Measurements from ENCODE around the gene BTNL9.
"Not testable (repeated sequence)": the region's sequence is repeated elsewhere in the genome, so short reads cannot be mapped to it uniquely, and the experiment has no call there.

BTNL9 gene

DNA sequence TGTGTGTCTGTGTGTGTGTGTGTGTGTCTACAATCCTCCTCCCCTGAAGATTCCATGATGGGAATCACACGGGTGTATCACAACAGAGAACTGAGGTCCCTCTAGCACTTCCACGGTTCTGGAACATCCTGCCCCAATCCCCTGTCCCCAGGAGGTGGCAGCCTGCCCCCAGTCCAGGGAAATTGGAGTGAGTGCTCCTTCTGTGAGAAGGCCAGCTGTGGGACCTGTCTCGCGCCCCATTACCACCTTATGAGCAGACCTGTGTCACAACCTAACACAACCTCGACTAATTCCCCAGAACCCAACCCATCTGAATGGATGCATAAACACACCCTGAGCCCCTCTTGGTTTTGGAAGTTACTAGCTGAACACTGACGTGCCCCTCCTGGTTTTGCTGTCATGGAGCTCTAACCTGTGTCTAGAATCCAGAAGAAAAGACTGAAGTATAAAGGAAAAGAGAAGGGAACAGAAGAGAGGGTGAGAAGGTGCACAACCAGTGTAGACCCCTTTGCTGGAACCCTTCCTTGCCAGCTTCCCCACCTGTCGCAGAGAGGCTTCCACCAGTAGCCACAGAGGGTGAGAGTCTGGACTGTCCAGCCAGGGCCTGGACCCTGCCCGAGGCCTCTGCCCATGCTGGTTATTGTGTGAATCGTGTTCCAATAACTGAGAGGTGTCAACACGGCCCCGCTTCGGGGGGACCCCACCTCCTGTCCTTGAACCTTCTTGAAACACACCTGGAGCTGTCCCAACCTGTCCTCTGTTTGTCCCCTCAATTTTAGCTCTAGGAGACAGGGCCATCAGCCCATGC is 3.4 kb downstream of the BTNL9 start:
- no peak for DNase-seq

DNA sequence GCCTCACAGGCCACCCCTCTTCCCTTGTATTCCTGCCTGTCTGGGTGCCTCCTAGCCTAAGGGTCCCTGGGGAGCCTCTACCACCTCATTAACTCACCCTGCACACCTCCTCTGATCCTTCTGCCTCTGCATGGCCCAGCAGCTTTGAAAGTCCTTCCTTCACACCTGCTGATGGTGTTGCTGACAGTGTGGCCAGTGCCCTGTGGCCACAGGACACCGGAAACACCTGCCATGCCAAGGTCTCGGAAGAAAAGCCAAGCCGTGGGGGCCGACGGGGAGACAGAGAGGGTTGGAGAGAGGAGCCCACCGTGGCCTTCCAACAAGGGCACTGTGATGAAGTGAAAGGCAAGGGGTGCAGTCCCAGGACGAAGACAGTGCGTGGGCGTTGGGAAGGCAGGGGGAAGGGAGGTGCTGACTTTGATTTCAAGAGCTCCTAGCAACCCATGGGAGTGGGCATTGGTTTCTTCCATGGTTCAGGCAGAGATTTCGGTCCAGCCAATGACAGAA is 4.1 kb downstream of the BTNL9 start:
- DNase-seq, result no peak

DNA sequence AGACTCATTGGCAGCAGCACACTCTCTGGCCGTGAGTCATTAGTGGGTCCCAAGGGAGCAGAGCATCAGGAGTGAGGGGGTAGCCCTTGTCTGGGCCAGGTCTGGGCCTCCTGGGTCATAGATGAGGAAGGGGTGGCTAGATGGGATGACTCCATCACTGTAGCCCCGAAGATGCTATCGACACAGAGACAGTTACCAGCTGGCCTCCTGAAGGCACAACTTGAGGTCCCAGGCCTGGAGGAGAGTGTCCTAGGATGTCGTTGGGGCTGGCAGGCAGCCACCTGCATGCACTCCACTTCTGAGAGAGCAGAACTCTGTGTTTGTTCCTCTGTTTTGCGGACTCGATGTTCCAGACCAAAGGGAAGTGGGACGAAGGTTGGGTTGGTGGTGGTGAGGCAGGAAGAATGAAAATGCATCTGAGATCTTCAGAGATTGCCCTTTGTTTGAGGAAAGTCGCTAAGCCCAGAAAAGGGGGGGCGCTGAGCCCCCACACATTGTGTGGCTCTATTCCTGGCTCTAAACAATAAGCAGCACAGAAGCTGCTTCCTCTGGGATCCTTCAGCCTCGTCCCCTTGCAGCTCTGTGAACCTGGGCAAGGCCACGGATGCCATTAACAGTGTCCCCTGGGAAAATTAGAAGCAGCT is 4.7 kb downstream of the BTNL9 start:
- DNase-seq, result no peak

DNA sequence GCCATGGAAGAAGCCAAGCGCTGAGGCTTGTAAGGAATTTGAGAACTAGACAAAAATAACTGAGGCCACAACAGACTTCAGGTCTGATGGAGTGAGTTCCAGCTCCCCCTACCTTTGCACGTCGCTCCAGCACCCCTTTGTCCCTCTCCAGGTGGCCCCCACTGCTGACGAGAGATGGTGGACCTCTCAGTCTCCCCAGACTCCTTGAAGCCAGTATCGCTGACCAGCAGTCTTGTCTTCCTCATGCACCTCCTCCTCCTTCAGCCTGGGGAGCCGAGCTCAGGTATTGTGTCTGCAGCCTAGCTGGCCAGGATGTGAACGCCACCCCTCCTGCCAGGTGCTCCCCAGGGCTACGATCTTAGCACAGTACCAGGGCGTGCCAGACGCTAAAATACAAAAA is 5.2 kb downstream of the BTNL9 start:
- no peak for DNase-seq

DNA sequence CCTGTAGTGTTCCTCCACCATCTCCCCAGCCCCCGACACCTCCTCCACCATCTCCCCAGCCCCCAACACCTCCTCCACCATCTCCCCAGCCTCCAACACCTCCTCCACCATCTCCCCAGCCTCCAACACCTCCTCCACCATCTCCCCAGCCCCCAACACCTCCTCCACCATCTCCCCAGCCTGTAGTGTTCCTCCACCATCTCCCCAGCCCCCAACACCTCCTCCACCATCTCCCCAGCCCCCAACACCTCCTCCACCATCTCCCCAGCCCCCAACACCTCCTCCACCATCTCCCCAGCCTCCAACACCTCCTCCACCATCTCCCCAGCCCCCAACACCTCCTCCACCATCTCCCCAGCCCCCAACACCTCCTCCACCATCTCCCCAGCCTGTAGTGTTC is 5.8 kb downstream of the BTNL9 start:
- not testable (repeated sequence) for DNase-seq

DNA sequence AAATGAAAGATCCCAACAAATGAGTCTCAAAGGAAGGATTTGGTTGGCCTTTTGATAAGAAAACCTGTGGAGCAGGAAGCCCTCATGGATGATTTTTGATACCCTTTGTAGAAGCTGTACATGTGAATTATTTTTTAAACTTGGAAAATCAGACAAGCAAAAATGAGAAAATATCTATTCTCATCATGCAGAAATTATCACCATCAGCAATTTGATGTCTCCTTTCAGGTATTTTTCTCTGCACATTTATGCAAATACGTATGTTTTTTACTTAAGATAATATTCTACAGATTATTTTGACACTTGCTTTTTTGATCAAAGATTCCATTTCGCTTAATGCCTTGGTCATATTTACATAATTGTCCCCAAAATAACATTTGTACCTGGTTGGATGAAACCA is 7.2 kb downstream of the BTNL9 start:
- no peak for DNase-seq

DNA sequence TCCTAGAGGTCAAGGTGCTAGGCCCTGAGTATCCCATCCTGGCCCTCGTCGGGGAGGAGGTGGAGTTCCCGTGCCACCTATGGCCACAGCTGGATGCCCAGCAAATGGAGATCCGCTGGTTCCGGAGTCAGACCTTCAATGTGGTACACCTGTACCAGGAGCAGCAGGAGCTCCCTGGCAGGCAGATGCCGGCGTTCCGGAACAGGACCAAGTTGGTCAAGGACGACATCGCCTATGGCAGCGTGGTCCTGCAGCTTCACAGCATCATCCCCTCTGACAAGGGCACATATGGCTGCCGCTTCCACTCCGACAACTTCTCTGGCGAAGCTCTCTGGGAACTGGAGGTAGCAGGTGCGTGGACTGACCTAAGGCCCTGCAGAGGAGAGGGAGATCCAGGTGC is 7.9 kb downstream of the BTNL9 start:
- DNase-seq, result no peak

DNA sequence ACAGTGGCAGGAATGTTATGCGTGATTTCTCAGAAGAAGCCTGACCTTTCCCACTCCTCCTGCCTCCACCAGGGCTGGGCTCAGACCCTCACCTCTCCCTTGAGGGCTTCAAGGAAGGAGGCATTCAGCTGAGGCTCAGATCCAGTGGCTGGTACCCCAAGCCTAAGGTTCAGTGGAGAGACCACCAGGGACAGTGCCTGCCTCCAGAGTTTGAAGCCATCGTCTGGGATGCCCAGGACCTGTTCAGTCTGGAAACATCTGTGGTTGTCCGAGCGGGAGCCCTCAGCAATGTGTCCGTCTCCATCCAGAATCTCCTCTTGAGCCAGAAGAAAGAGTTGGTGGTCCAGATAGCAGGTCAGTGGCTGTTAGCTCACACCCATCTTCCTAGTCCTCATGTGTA is 9.9 kb downstream of the BTNL9 start:
- DNase-seq, result no peak

DNA sequence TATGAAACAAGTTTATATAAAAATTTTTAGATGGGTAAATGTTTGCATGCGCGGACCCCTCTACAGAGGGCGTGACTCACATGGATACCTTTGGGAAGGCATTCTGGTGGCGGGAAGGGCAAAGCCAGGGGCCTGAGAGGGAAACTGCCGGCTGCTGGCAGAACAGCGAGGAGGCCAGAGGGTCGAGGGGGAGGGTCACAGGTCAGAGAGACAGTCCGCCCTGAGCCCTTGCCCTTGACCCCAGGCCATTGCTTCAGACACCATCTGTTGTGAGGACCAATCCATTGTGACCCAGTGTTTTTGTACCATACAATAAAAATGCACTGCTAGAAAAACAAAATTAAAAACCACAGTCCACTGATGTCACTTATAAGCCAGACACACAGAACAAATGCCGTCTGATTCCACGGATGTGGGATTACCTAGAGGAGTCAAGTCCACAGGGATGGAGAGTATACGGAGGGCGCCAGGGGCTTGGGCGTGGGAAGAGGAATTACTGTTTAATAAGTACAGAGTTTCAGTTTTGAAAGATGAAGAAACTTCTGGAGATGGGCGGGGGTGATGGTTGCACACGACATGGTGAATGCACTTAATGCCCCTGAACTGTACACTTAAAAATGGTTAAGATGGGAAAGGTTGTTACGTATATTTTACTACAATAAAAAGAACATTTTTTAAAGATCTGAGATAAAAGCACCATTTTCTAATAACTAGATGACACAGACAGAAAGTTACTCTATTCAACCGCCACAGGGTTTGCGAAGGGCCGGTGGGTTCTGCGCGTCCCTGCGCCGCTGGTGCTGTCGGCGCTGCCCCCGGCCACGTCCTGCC is 12.0 kb downstream of the BTNL9 start:
- no peak for DNase-seq

DNA sequence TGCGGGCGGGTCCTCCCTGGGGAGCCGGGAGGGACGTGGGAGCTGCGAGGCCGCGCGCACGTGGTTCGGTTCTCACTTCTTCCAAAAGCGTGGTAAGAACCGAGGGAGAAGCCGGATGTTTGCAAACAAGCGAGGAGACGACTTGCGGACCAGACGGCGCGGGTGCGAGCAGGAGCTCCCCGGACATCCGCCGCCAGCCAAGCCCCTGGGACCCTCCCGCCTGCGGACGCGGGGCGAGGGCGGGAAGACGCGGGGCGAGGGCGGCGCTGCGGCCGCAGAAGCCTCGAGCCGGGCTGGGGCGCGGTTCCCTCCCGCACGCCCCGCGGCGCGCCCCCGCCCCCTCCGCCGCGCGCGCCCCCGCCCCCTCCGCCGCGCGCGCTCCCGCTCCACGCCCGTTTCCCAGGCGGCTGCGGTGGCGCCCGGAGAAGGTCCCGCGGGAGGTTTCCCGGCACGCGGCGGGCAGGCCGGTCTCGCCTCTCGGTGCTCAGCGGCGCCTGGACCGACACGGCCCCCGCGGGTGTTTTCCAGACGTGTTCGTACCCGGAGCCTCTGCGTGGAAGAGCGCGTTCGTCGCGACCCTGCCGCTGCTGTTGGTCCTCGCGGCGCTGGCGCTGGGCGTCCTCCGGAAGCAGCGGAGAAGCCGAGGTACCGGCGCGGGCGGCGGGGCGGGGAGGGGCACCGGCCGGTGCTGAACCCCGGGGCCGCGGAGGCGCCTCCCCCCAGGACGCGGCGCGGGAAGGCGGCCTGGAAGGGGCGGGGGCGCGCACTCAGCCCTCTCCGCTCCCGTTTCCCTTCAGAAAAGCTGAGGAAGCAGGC is 12.8 kb downstream of the BTNL9 start:
- no peak for DNase-seq

DNA sequence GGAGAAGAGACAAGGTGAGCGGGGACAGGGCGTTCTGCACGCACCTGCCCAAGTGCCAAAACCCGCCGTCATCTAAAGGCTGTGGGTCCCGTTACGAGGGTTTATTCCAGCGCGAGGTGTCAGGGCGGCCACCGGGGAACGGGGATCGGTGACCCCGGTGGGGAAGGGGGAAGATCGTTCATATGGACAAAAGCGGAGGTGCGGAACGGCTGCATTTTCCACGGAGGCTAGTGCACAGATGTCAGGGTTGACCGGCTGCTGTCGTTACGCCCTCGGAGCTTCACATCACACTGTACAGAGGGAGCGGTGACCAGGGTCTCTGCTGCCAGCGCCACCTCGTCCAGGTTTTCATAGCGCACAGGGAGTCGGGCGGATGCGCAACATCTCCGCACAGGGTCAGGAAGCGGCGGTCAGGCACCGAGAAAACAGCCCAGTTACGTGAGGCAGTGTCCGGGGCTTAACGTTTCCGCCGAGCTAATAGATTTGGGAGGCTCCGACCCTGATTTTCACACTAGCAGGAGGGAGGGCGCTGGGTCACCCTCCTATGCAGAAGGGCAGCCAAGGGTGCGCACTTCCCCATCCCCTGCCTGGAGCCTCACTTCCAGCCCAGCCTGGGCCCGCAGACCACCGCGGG is 13.5 kb downstream of the BTNL9 start:
- DNase-seq, result no peak

DNA sequence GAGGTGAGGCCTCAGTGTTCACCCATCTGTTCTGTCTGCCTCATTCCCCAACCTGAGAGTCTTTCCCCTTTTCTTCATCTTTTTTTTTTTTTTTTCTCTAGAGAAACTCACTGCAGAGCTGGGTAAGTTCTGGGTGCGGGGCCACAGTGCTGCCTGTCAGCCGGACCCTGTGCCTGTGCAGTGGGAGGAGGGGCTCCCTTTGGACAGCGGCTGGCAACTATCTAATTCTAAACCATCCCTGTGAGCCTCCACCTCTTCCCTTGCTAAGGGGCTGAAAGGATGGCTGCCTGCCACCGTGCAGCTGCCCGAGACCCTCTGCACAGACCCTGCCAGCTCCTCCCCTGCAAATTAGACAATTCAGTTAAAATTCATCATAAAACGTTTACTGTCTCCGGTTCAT is 14.1 kb downstream of the BTNL9 start:
- no peak for DNase-seq

DNA sequence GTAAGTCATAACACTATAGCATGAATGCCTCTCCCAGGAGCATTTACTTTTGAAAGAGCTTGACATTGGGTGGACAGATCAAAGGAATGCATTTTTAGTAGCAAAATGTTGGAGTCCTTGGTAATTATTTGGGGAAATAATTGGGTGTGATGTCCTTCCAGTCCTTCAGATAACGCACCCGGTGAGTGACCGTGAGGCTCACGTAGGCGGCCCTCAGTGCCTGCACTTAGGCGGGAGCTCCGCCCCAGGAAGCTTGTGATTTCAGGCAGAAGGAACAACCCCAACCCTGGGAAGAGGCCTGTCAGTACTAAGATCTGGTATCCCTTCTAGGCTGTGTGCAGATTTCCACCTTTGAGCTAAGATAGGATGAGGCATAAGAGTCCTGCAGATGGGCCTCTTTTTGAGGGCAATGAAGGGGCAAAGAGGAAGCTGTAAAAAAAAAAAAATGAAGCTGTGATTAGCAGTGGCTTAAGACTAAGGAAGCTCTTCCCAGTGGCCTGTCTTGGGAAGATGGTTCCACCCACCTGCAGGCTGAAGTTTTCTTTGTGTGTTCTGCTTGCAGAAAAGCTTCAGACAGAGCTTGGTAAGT is 14.9 kb downstream of the BTNL9 start:
- no peak for DNase-seq

DNA sequence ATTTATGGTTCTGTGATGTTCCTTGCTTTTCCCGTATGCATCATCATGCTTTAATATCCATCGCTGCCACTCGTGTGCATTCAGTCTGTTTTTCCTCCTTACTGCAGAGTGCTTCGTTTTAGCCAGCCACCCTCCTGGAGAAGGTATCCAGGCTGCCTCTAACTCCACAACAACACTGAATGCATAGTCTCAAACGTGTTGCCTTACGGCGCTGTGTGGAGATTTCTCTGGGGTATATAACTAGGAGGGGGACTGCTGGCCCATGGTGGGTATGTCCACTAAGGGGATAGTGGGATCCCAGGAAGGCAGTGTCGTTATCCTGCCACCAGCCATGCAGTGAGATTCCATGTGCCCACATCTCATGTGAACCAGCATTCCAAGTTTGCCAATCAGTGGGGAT is 16.4 kb downstream of the BTNL9 start:
- no peak for DNase-seq

DNA sequence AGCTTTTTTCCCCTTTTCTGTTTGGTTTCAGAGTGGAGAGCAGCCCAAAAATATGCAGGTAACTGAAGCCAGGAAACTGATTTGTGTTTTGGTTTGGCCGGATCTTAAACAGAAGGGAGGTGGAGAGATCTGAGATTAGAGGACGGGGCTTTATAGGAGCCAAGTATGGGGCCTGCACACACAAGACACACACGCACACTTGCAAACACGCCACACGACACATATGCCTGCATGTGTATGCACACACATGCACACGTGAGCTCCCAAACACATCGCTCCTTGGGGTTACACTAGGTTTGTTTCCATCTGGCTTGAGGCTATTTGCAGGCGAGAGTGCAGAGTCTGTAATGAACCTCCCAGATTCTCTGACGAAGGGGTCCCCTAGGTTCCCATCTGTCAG is 18.3 kb downstream of the BTNL9 start:
- DNase-seq, result no peak

DNA sequence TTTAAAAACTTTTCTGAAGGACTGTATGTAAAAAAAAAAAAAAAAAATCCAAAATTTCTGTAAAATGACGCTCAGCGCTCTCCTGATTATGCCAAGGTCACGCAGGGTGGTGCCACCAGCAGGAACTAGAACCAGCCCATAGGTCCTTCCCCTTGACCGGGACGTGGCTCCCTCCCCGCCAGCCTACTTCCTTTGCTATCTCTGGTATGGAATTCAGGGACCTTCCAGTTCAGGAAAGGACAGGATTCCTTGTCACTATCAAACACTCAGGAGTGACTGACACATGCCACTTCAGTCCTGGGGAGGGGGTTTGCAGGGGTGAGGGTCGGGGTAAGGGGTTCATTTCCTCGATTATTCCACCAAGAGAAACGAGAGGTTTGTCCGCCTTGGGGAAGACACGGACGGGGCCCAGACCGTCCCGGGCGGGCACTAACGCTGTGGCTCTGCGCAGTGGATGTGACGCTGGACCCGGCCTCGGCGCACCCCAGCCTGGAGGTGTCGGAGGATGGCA is 18.8 kb downstream of the BTNL9 start:
- no peak for DNase-seq

DNA sequence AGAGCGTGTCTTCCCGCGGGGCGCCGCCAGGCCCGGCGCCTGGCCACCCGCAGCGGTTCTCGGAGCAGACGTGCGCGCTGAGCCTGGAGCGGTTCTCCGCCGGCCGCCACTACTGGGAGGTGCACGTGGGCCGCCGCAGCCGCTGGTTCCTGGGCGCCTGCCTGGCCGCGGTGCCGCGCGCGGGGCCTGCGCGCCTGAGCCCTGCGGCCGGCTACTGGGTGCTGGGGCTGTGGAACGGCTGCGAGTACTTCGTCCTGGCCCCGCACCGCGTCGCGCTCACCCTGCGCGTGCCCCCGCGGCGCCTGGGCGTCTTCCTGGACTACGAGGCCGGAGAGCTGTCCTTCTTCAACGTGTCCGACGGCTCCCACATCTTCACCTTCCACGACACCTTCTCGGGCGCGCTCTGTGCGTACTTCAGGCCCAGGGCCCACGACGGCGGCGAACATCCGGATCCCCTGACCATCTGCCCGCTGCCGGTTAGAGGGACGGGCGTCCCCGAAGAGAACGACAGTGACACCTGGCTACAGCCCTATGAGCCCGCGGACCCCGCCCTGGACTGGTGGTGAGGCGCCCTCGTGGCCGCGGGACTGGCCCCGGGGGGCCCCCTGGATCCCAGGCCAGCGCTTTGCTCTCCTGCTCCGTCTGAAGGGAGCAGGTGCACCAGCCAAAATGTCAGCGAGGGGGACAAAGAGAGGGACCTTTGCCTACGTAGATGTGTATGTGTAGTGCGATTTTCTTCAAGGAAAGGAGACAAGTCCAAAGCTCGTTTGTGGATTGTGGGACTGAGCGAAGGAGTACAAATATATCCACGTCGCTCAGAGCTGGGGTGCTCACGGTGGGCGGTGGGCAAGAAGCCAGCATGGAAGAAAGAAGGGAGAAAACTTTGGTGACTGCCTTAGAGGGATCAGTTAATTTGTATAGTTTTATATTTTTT is 19.5 kb downstream of the BTNL9 start:
- DNase-seq, result no peak

DNA sequence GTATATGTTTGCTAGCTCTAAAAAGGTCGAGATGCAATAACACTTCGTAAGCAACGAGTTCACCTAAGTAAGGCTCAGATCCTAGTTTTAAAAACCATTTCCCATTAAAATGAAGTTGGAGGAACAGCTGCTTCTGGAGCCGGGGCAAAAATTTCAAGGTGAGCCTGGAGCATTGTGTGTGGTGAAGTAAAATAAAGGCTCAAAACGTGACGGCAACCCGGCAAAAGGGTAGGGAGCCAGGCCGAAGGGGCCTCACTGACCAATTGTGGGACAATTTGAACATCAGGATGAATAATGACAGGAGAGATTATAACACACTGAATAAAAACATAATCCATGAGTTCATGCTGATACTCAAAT is 20.1 kb downstream of the BTNL9 start:
- no peak for DNase-seq

DNA sequence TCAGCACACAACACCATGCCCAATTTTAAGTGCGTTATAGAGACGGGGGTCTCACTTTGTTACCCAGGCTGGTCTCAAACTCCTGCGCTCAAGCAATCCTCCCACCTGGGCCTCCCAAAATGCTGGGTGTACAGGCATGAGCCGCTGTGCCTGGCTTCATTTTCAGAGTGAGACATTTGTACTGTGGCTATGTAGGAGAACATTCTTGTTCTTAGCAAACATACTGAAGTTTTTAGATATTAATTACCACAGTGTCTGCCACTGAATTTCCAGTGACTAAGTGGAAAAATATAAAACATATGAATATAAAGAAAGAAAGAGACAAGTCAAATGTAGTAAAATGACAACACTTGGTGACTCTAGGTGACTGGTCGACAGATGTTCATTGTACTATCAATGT is 20.9 kb downstream of the BTNL9 start:
- DNase-seq, result no peak

DNA sequence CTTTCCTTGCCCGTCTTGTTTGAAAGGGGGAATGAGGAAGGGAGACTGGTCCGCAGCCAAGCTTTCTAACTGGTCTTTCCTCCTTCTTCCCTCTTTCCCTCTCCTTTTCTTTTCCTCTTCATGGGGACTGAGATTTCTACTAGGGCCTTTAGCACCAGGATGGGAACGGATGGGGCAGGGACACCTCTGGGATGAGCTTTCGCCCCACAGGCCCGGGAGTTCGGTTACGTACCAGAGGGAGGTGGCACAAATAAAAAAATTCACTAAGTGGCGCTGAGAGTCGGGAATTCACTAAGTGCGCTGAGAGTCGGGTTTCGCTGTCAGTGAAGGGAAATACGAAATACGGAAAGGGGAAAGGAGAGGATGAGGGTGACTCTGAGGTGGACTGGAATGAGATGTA is 21.6 kb downstream of the BTNL9 start:
- DNase-seq, result no peak

DNA sequence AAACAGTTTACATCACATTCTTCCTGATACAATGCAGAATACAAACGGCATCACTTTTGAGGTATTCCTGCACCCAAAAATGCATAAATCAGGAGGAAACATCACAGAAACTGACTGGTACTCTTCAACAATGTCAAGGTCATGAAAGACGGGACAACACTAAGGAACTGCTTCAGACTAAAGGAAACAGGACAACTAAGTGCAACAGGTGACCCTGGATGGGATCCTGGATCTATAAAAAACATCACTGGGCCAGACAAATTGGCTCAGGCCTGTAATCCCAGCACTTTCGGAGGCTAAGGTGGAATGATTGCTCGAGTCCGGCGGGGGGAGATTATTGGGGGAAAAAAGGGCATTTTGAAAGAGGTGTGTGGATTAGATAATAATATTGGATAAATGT is 22.6 kb downstream of the BTNL9 start:
- DNase-seq, result no peak

Measured in EL (cell line).